Mucosa of descending colon (tissue), 3 donors: Measurements from ENCODE around the gene ACBD5. TPM values are rescaled to one million over a fixed set of nuclear protein-coding genes. Genes with fewer than 3 reads are reported as not detected.

ENCODE experiments used
- ATAC-seq: fragments of 200-7000 bp; cut with Tn5 transposase; one replicate; pipeline ENCODE4 v1.9.1; 2020; ENCODE audit warnings: mild to moderate bottlenecking, moderate library complexity
- DNase-seq, 3 donors: peaks; one replicate each; pipeline ENCODE4 v3.0.0-alpha.2; 2020
- H3K36me3 ChIP-seq: fragments of 200-600 bp; one replicate; pipeline ENCODE4 v1.8.0; 2021; ENCODE audit warnings: low read depth, mild to moderate bottlenecking
- H3K4me1 ChIP-seq: fragments of 200-600 bp; one replicate; pipeline ENCODE4 v1.8.0; 2021; ENCODE audit warnings: low read depth, mild to moderate bottlenecking
- H3K4me3 ChIP-seq: fragments of 200-600 bp; one replicate; pipeline ENCODE4 v1.8.0; 2021; ENCODE audit warnings: mild to moderate bottlenecking
- H3K9me3 ChIP-seq: fragments of 200-600 bp; one replicate; pipeline ENCODE4 v1.8.0; 2021; ENCODE audit warnings: mild to moderate bottlenecking
- intact Hi-C, 2 donors: fragments of 100-400 bp; cut with DNase I in 1 of 2; cut with micrococcal nuclease in 1 of 2; formaldehyde crosslinking; loops; one replicate each; pipeline versions ENCODE4 v1.11.0 to v1.11.1; 2022; cut with DNase I, micrococcal nuclease
- total RNA-seq, 3 donors: library from RNA; stranded (reverse); fragmentation: NEBNext Ultra II Directional in 2 of 3; extraction: Animal tissue kit (Norgen Biotek cat#: 25700) in 2 of 3; gene quantifications; one replicate each; pipeline versions ENCODE4 v1.2.1 to v1.2.4, GENCODE V29; 2021 to 2023
- TF ChIP-seq, protein P1 (sequence below): fragments of 200-600 bp; IDR thresholded peaks from one replicate; pipeline ENCODE4 v1.8.0; 2022; ENCODE audit warnings: antibody characterized with exemption, mild to moderate bottlenecking
- donor health status: DM: no; HTN: no; CAD: no; lungs with moderate emphysema.
- donor health status: DM: no; HTN: no; CAD: no.
- donor health status: DM: no; HTN: yes; CAD: no.

The ACBD5 gene
- total RNA-seq, 3 donors from 2014 or later, result 28.3 to 39.9 (median 31.9) TPM

DNA sequence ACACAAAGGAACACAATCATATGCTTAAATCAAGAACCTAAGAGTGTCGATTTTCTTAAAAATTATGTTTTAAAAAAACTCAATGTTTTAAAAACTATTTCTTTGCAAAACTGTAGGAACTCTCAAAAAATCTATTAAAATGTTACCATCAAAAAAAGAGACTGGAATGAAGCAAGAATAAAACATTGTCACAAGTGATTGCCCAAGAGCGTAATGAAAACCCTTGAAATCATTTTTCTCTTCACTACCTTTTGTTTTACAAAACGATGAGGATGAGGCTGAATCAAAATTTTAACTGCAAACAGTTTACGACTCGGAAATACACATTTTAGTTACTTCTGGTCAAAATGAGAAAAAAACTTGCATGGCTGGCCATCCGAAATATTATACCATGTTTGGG is 87.3 kb downstream of the ACBD5 start:
- DNase-seq (no peak), ATAC-seq (no peak)
- H3K9me3 ChIP-seq, result no peaks in the 10 kb centered on the region
- peaks cover 19% of the 10 kb centered on the region for H3K4me1 ChIP-seq
- TF ChIP-seq, protein P1, sequence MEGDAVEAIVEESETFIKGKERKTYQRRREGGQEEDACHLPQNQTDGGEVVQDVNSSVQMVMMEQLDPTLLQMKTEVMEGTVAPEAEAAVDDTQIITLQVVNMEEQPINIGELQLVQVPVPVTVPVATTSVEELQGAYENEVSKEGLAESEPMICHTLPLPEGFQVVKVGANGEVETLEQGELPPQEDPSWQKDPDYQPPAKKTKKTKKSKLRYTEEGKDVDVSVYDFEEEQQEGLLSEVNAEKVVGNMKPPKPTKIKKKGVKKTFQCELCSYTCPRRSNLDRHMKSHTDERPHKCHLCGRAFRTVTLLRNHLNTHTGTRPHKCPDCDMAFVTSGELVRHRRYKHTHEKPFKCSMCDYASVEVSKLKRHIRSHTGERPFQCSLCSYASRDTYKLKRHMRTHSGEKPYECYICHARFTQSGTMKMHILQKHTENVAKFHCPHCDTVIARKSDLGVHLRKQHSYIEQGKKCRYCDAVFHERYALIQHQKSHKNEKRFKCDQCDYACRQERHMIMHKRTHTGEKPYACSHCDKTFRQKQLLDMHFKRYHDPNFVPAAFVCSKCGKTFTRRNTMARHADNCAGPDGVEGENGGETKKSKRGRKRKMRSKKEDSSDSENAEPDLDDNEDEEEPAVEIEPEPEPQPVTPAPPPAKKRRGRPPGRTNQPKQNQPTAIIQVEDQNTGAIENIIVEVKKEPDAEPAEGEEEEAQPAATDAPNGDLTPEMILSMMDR, result no peak
- intact Hi-C loops, result no loop called here
- H3K4me3 ChIP-seq, result peak overlapping the region; percentile 68
- no peaks in the 10 kb centered on the region for H3K36me3 ChIP-seq

- TF ChIP-seq, protein P1, result no peak
- no peak for ATAC-seq
- peaks cover 19% of the 10 kb centered on the region for H3K4me1 ChIP-seq
Measured at GRCh38 chr10:27152687-27153086, 87.9 kb downstream of the ACBD5 start.

DNA sequence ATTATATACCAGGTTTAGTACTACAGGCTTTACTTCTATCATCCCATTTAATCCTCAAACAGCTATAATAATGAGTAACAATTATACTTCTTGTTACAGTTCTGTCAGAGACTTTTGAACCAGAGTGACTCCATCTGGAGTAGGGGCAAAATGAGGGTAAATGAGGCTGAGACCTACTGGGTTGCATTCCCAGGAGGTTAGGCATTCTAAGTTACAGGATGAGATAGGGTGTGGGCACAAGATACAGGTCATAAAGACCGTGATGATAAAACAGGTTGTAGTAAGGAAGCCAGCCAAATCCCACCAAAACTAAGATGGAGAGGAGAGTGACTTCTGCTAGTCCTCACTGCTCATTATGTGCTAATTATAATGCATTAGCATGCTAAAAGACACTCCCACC is 90.3 kb downstream of the ACBD5 start:
- Histone ChIP-seq H3K4me3 (no peak overlapping the region), H3K4me1 (peaks cover 10% of the 10 kb centered on the region), H3K9me3 (no peaks in the 10 kb centered on the region), H3K36me3 (peaks cover 6% of the 10 kb centered on the region)
- TF ChIP-seq, protein P1, result no peak
- ATAC-seq (no peak), DNase-seq (no peak)
- intact Hi-C loops, result no loop called here

More at GRCh38 chr10:27152687-27153086, 87.9 kb downstream of the ACBD5 start:
- DNase-seq, result no peak
- no peaks in the 10 kb centered on the region for H3K36me3 ChIP-seq
- intact Hi-C loops, result no loop called here
- H3K4me3 ChIP-seq, result no peak overlapping the region
- no peaks in the 10 kb centered on the region for H3K9me3 ChIP-seq

DNA sequence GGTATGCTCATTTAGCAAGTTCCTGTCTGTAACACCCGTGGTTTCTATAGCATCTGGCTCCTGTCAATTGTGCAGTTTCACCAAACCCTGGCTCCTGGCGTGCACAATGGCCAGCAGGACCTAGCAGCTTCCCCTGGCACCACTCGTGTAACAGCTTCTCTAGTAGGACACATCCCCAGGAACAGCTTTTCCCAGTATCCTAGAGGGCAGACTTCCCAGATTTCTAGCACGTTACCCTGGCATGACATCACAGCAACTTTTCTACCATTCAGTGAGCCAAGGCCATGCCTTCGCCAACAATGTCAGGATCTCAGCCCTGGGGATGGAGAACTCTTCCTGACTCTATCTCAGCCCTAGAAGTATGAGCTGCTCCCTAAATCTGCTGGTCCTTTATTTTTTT is 92.9 kb downstream of the ACBD5 start:
- intact Hi-C loops, result no loop called here

DNA sequence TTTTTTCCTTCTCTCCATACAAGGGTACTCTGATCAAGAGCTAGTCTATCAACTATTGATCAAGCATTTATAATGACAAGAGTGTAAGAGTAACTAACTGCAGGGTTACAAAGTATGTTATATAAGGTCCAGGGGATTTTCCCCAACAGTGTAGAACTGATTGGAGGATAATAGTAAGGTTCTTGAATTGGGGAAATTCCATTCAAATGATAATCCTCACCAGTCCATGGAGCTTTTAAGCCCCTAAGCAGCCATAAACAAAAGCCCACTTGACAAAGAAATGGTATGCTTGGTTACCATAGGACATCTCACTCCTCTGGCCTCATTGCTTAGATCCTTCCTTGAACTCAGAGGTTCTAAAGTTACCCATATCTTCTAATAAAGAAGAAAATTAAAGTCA is 94.7 kb downstream of the ACBD5 start:
- Histone ChIP-seq H3K36me3 (peaks cover 7% of the 10 kb centered on the region), H3K4me3 (no peak overlapping the region), H3K4me1 (no peaks in the 10 kb centered on the region), H3K9me3 (no peaks in the 10 kb centered on the region)
- TF ChIP-seq, protein P1, result no peak
- DNase-seq, result no peak
- intact Hi-C loops, result no loop called here
- no peak for ATAC-seq

More for the DNA sequence above, 92.9 kb downstream of the ACBD5 start:
- Histone ChIP-seq H3K9me3 (no peaks in the 10 kb centered on the region), H3K36me3 (peaks cover 7% of the 10 kb centered on the region), H3K4me3 (no peak overlapping the region), H3K4me1 (peaks cover 6% of the 10 kb centered on the region)
- TF ChIP-seq, protein P1, result no peak
- DNase-seq, result no peak
- ATAC-seq, result no peak

Other genes with a start within 250 kb of the ACBD5 start
- gene ANKRD26, start 140.3 kb downstream of the ACBD5 start, total RNA-seq, result 10 to 100 TPM in 2 of 3 donors, 1 to 10 TPM in 1; 7.0 to 11.8 (median 10.8) TPM
- gene YME1L1, start 86.4 kb downstream of the ACBD5 start, total RNA-seq, result 100 to 1,000 TPM in 1 of 3 donors, 10 to 100 TPM in 2; 83.4 to 100 (median 88.0) TPM
- 10 to 100 TPM in 1 of 3 donors, 1 to 10 TPM in 2; 5.9 to 10.3 (median 5.9) TPM for gene MASTL, start 85.4 kb downstream of the ACBD5 start, total RNA-seq